NCI-H510A treated with DMSO at 0.1 percent for 48 hours (cell line): ENCODE measurements around the gene IGF2R.
"Not testable (repeated sequence)": the region's sequence is repeated elsewhere in the genome, so short reads cannot be mapped to it uniquely, and the experiment has no call there.

Source experiments
- DNase-seq: peaks from one replicate; lab custom pipeline; 2025; lab: John Stamatoyannopoulos, UW

The IGF2R gene

GRCh38 chr6:160076009-160076408 lies 107.1 kb downstream of the IGF2R start:
- DNase-seq: no peak

- no peak for DNase-seq
Measured at GRCh38 chr6:160077024-160077423, 108.1 kb downstream of the IGF2R start.

GRCh38 chr6:160077526-160077925 lies 108.6 kb downstream of the IGF2R start:
- no peak for DNase-seq

GRCh38 chr6:160078883-160079685 lies 110.2 kb downstream of the IGF2R start:
- no peak for DNase-seq

- no peak for DNase-seq
Measured at GRCh38 chr6:160079686-160080043, 110.8 kb downstream of the IGF2R start.

GRCh38 chr6:160080097-160080496 lies 111.2 kb downstream of the IGF2R start:
- DNase-seq: no peak

GRCh38 chr6:160081398-160081797 lies 112.5 kb downstream of the IGF2R start:
- DNase-seq: no peak

GRCh38 chr6:160082627-160083026 lies 113.7 kb downstream of the IGF2R start:
- DNase-seq: no peak

GRCh38 chr6:160084198-160084776 lies 115.4 kb downstream of the IGF2R start:
- DNase-seq: no peak

- no peak for DNase-seq
Measured at GRCh38 chr6:160085226-160085625, 116.3 kb downstream of the IGF2R start.

- no peak for DNase-seq
Measured at GRCh38 chr6:160085713-160086505, 117.0 kb downstream of the IGF2R start.

- DNase-seq: no peak
Measured at GRCh38 chr6:160086754-160087153, 117.9 kb downstream of the IGF2R start.

- no peak for DNase-seq
Measured at GRCh38 chr6:160088069-160088783, 119.3 kb downstream of the IGF2R start.

- no peak for DNase-seq
Measured at GRCh38 chr6:160088784-160089533, 120.1 kb downstream of the IGF2R start.

- DNase-seq: no peak
Measured at GRCh38 chr6:160089534-160089897, 120.6 kb downstream of the IGF2R start.

- DNase-seq: not testable (repeated sequence)
Measured at GRCh38 chr6:160090442-160091239, 121.8 kb downstream of the IGF2R start.

GRCh38 chr6:160092176-160092575 lies 123.3 kb downstream of the IGF2R start:
- DNase-seq: not testable (repeated sequence)

- DNase-seq: no peak
Measured at GRCh38 chr6:160092602-160093001, 123.7 kb downstream of the IGF2R start.

- DNase-seq: no peak
Measured at GRCh38 chr6:160093061-160093460, 124.2 kb downstream of the IGF2R start.

GRCh38 chr6:160093946-160094345 lies 125.1 kb downstream of the IGF2R start:
- DNase-seq: no peak
